Esophagus squamous epithelium (tissue), 4 donors: ENCODE data around the gene ZFYVE28.

ENCODE experiments used
- POLR2A ChIP-seq, 4 donors: fragments of 450-650 bp; IDR thresholded peaks; one replicate each; pipeline ENCODE4 v1.6.1; 2017; ENCODE audit warnings: antibody characterized with exemption in 4 of 4, mild to moderate bottlenecking in 4 of 4, moderate library complexity in 3 of 4
- TF ChIP-seq, protein P1 (sequence below), 6 experiments: fragments of 450-650 bp in 4 of 6; fragments of 200-600 bp in 2 of 6; sonication (generic) in 2 of 6; IDR thresholded peaks; one replicate each; pipeline ENCODE4 v1.5.1; 2016 to 2019; ENCODE audit warnings: antibody characterized with exemption in 6 of 6, mild to moderate bottlenecking in 4 of 6, moderate library complexity in 4 of 6

DNA sequence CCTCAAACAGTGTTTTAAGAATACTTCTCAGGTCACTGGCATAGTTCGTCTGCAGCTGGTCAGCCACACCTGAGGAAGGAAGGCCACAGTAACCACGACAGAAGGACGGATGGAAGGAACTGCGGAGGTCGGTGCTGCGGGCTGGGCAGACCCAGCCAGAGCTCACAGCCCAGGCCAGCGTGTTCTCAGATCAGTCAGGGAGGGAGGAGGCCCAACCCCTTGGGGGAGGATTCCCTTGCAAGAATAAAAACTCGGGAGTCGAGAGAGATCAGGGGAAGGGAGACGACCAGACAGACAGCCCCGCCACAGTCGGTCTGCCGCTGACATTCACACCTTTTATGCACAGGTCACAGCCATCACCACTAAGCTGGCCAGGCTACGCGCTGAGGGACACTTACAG lies 145.2 kb downstream of the ZFYVE28 start:
- TF ChIP-seq, protein P1, sequence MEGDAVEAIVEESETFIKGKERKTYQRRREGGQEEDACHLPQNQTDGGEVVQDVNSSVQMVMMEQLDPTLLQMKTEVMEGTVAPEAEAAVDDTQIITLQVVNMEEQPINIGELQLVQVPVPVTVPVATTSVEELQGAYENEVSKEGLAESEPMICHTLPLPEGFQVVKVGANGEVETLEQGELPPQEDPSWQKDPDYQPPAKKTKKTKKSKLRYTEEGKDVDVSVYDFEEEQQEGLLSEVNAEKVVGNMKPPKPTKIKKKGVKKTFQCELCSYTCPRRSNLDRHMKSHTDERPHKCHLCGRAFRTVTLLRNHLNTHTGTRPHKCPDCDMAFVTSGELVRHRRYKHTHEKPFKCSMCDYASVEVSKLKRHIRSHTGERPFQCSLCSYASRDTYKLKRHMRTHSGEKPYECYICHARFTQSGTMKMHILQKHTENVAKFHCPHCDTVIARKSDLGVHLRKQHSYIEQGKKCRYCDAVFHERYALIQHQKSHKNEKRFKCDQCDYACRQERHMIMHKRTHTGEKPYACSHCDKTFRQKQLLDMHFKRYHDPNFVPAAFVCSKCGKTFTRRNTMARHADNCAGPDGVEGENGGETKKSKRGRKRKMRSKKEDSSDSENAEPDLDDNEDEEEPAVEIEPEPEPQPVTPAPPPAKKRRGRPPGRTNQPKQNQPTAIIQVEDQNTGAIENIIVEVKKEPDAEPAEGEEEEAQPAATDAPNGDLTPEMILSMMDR (IDR thresholded peaks at IDR 0.05): no peak
- no peak for TF ChIP-seq POLR2A (IDR thresholded peaks at IDR 0.05)
